Measurements from ENCODE around the gene P2RY8.
"Not testable (repeated sequence)": the region's sequence is repeated elsewhere in the genome, so short reads cannot be mapped to it uniquely, and the experiment has no call there.

The P2RY8 gene

DNA sequence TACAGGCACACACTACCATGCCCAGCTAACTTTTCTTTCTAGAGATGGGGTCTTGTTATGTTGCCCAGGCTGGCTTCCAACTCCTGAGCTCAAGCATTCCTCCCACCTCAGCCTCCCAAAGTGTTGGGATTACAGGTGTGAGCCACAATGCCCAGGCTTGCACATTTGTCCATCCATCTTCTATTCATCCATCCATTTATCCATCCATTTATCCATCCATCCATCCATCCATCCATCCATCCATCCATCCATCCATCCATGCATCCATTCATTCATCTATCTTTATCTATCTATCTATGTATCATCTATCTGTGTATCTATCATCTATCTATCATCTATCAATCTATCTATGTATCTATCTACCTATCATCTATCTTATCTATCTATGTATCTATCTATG is 20.5 kb upstream of the P2RY8 start:
- H3K4me1 Mint-ChIP-seq: peaks cover 40% of the 10 kb centered on the region
- not testable (repeated sequence) for H3K9me3 Mint-ChIP-seq; DNase-seq; ATAC-seq; H3K36me3 Mint-ChIP-seq (ENCODE audit: low read depth); H3K4me3 Mint-ChIP-seq; H3K27me3 Mint-ChIP-seq; H3K27ac Mint-ChIP-seq

DNA sequence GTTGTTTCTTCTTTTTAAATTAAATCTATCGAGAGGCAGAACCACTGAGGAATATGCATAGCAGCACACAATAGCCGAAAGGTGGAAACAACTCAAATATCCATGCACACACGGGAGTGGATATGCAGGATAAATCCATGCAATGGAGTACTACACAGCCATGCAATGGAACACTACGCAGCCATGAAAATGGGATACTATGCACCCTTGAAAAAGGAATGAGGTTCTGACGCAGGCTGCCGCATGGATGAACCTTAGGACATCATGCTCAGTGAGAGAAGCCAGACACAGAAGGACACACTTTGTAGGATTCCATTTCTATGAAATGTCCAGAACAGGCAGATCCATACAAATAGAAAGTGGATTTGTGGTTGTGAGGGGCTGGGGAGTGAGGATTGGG is 18.4 kb upstream of the P2RY8 start:
- Mint-ChIP-seq H3K4me1 (peaks cover 47% of the 10 kb centered on the region), H3K27ac (peak overlapping the region; percentile 81), H3K27me3 (no peaks in the 10 kb centered on the region), H3K4me3 (no peak overlapping the region), H3K36me3 (ENCODE audit: low read depth) (peaks cover 1% of the 10 kb centered on the region), H3K9me3 (peaks cover 7% of the 10 kb centered on the region)
- ATAC-seq (no peak), DNase-seq (no peak)

- Mint-ChIP-seq H3K4me1 (peaks cover 45% of the 10 kb centered on the region), H3K4me3 (no peak overlapping the region), H3K9me3 (peaks cover 7% of the 10 kb centered on the region), H3K36me3 (ENCODE audit: low read depth) (peaks cover 1% of the 10 kb centered on the region), H3K27ac (peak overlapping the region; percentile 81), H3K27me3 (no peaks in the 10 kb centered on the region)
- no peak for DNase-seq
- ATAC-seq: peak; percentile 31
Measured at GRCh38 chrX:1554469-1555210, 17.7 kb upstream of the P2RY8 start.

GRCh38 chrX:1551959-1552546 is 15.1 kb upstream of the P2RY8 start:
- H3K4me3 Mint-ChIP-seq: no peak overlapping the region
- H3K4me1 Mint-ChIP-seq: peaks cover 45% of the 10 kb centered on the region
- peaks cover 1% of the 10 kb centered on the region for H3K36me3 Mint-ChIP-seq (ENCODE audit: low read depth)
- H3K27me3 Mint-ChIP-seq: no peaks in the 10 kb centered on the region
- peaks cover 7% of the 10 kb centered on the region for H3K9me3 Mint-ChIP-seq
- ATAC-seq (no peak), DNase-seq (no peak)
- peak overlapping the region; percentile 4 for H3K27ac Mint-ChIP-seq

DNA sequence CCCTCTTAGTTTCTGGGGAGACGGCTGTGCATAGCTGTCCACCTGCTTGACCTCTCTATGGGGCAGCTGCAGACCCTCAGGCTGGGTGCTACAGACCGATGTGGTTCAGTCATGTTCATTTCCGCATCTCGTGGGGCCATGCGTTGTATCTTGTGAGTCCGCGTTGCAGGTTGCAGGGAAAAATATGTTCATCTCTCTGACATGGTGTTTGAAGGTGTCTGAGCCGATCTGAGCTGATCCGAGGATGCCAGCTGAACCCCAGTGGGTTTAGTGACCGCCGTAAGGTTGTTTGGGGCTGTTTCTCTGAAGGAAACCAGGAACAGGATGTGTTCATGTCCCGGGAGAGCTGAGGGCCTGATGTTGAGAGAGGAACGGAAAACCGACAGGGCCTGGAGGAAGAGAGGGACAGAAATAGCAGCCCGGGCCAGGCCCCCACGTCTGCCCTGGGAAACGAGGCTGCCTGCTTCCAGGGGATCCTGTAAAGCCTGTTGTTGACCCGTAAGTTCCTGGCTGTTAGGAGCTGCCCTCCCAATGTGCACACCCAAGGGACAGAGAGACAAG is 9.8 kb upstream of the P2RY8 start:
- Mint-ChIP-seq H3K36me3 (ENCODE audit: low read depth) (no peaks in the 10 kb centered on the region), H3K27ac (peak overlapping the region; percentile 37), H3K9me3 (no peaks in the 10 kb centered on the region), H3K4me1 (peaks cover 18% of the 10 kb centered on the region), H3K4me3 (no peak overlapping the region), H3K27me3 (no peaks in the 10 kb centered on the region)
- ATAC-seq: no peak
- no peak for DNase-seq

DNA sequence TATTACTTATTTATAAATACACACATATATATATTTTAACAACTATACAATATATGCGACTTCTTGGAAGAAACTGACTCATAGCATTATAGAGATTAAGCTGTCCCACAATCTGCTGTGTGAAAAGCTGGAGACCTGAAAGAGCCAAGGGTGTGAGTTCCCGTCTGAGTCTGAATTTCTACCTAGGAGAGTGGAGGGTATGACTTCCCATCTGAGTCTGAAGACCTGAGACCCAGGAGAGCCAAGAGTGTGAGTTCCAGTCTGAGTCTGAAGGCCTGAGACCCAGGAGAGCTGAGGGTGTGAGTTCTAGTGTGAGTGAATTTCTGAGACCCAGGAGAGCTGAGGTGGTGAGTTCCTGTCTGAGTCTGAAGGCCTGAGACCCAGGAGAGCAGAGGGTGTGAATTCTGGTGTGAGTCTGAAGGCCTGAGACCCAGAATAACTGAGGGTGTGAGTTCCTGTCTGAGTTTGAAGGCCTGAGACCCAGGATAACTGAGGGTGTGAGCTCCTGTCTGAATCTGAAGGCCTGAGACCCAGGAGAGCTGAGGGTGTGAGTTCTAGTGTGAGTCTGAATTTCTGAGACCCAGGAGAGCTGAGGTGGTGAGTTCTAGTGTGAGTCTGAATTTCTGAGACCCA is 8.9 kb upstream of the P2RY8 start:
- Mint-ChIP-seq H3K27me3 (no peaks in the 10 kb centered on the region), H3K4me3 (no peak overlapping the region), H3K4me1 (peaks cover 10% of the 10 kb centered on the region), H3K36me3 (ENCODE audit: low read depth) (no peaks in the 10 kb centered on the region), H3K27ac (peak overlapping the region; percentile 70), H3K9me3 (no peaks in the 10 kb centered on the region)
- ATAC-seq (no peak), DNase-seq (no peak)

- ATAC-seq (no peak), DNase-seq (no peak)
- H3K9me3 Mint-ChIP-seq: no peaks in the 10 kb centered on the region
- no peak overlapping the region for H3K27ac Mint-ChIP-seq
- no peak overlapping the region for H3K4me3 Mint-ChIP-seq
- peaks cover 9% of the 10 kb centered on the region for H3K4me1 Mint-ChIP-seq
- no peaks in the 10 kb centered on the region for H3K27me3 Mint-ChIP-seq
- H3K36me3 Mint-ChIP-seq (ENCODE audit: low read depth): no peaks in the 10 kb centered on the region
Measured at GRCh38 chrX:1542994-1543725, 6.2 kb upstream of the P2RY8 start.

DNA sequence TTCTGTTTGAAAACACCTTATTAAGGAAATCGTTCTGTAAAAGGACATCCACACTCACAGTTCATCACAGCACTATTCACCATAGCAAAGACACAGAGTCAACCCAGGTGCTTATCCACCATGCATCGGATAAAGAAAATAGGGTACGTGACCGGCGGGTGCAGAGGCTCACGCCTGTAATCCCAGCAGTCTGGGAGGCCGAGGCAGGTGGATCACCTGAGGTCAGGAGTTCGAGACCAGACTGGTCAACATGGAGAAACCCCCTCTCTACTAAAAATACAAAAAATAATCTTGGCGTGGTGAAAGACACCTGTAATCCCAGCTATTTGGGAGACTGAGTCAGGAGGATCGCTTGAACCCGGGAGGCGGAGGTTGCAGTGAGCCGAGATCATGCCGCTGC is 2.2 kb upstream of the P2RY8 start:
- not testable (repeated sequence) for H3K9me3 Mint-ChIP-seq; H3K4me3 Mint-ChIP-seq; DNase-seq; ATAC-seq; H3K27me3 Mint-ChIP-seq; H3K36me3 Mint-ChIP-seq (ENCODE audit: low read depth)
- peaks cover 37% of the 10 kb centered on the region for H3K4me1 Mint-ChIP-seq
- H3K27ac Mint-ChIP-seq: peak overlapping the region; percentile 35

GRCh38 chrX:1537716-1538090 is 718 bp upstream of the P2RY8 start:
- not testable (repeated sequence) for DNase-seq; H3K9me3 Mint-ChIP-seq; H3K27me3 Mint-ChIP-seq; H3K36me3 Mint-ChIP-seq (ENCODE audit: low read depth); ATAC-seq
- H3K4me1 Mint-ChIP-seq: peaks cover 40% of the 10 kb centered on the region
- peak overlapping the region; percentile 87 for H3K4me3 Mint-ChIP-seq
- peak overlapping the region; percentile 98 for H3K27ac Mint-ChIP-seq

- no peak for DNase-seq
- Mint-ChIP-seq H3K4me3 (peak overlapping the region; percentile 87), H3K9me3 (no peaks in the 10 kb centered on the region), H3K27ac (peak overlapping the region; percentile 98), H3K27me3 (no peaks in the 10 kb centered on the region), H3K36me3 (ENCODE audit: low read depth) (peaks cover 2% of the 10 kb centered on the region), H3K4me1 (peaks cover 42% of the 10 kb centered on the region)
- ATAC-seq: peak; percentile 33
Measured at GRCh38 chrX:1536712-1537030, 314 bp downstream of the P2RY8 start.

DNA sequence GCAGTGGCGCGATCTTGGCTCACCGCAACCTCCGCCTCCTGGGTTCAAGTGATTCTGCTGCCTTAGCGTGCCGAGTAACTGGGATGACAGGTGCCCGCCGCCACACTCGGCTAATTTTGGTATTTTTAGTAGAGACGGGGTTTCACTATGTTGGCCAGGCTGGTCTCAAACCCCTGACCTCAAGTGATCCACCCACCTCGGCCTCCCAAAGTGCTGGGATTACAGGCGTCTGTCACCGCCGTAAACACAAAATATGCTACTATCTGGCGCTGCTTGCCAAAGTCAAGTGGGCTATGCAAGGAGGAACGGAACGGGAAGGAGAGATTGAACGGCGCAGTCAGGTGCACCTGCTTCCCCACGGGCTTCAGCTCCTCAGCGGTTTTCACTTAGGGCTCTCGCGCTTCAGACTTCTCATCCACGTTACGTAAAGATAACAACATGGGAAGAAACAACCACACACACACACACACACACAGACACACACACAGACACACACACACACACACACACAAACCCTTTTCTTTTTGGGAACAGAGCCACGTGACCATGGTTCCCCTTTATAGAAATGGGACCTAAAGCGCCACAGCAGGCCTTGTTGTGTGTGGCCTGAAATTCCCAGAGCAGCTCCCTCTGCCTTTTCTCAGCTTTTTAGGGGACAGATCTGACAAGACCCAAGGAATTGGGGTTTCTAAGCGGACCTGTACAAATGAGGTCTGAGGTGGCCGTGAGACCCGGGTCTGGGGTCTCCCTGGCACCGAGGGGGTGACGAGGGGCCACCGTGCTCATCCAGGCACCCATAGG is 1.5 kb downstream of the P2RY8 start:
- Mint-ChIP-seq H3K4me3 (peak overlapping the region; percentile 87), H3K27me3 (no peaks in the 10 kb centered on the region), H3K9me3 (no peaks in the 10 kb centered on the region), H3K4me1 (peaks cover 42% of the 10 kb centered on the region), H3K36me3 (ENCODE audit: low read depth) (peaks cover 2% of the 10 kb centered on the region), H3K27ac (peak overlapping the region; percentile 98)
- ATAC-seq (peak; percentile 7), DNase-seq (peak; percentile 52)

GRCh38 chrX:1534301-1535168 is 2.5 kb downstream of the P2RY8 start:
- peak; percentile 48 for DNase-seq
- no peaks in the 10 kb centered on the region for H3K27me3 Mint-ChIP-seq
- peak overlapping the region; percentile 98 for H3K27ac Mint-ChIP-seq

GRCh38 chrX:1533058-1533457 is 3.9 kb downstream of the P2RY8 start:
- Mint-ChIP-seq H3K9me3 (no peaks in the 10 kb centered on the region), H3K27ac (no peak overlapping the region), H3K27me3 (no peaks in the 10 kb centered on the region), H3K4me3 (no peak overlapping the region), H3K4me1 (peaks cover 39% of the 10 kb centered on the region), H3K36me3 (ENCODE audit: low read depth) (peaks cover 2% of the 10 kb centered on the region)
- DNase-seq (no peak), ATAC-seq (no peak)

More at GRCh38 chrX:1534301-1535168, 2.5 kb downstream of the P2RY8 start:
- no peaks in the 10 kb centered on the region for H3K9me3 Mint-ChIP-seq
- peaks cover 42% of the 10 kb centered on the region for H3K4me1 Mint-ChIP-seq
- peak; percentile 27 for ATAC-seq
- H3K36me3 Mint-ChIP-seq (ENCODE audit: low read depth): peaks cover 2% of the 10 kb centered on the region
- peak overlapping the region; percentile 87 for H3K4me3 Mint-ChIP-seq
